NCI-H1694 (cell line): ENCODE results near the gene PRR20A.
"Not testable (repeated sequence)": the region's sequence is repeated elsewhere in the genome, so short reads cannot be mapped to it uniquely, and the experiment has no call there.

Source experiments
- DNase-seq: peaks from one replicate; lab custom pipeline; 2025; lab: John Stamatoyannopoulos, UW

Gene PRR20A

DNA sequence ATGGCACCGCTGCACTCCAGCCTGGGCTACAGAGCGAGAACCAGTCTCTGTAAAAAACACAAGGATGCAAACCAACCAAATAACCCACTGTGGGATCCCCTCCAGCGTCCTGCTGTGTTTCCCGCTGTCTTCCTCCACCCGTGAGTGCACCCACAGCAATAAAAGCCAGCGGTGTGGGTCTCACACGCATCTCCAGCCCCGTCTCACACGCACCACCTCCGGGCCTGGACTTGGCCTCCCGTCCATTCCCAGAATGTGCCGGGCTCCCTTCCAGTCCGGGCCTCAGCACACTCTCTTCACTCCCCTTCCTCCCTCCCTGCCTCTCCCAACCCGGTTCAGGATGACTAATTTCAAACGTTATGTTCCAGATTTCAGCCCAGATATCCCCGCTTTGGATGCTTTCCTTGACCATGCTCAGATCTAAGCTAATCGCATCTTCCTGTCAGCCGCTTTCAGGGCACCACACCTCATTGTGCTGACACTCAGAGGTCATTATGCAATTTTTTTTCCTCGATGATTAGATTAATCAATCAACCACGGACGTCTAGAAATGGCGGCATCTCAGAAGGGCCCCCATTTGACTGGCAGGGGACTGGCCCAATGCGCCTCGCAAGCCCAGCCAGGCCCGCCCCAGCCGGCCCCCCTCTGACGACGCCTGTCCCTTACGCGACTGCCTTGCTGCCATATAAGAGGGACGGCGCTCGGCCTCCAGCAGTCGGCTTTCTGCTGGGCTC lies at the start of gene PRR20A:
Gene PRR20A (plus strand): TSS at position 684 of the 734 bp plus-strand sequence. CDS start 387 bp downstream, outside the sequence.
- not testable (repeated sequence) for DNase-seq

DNA sequence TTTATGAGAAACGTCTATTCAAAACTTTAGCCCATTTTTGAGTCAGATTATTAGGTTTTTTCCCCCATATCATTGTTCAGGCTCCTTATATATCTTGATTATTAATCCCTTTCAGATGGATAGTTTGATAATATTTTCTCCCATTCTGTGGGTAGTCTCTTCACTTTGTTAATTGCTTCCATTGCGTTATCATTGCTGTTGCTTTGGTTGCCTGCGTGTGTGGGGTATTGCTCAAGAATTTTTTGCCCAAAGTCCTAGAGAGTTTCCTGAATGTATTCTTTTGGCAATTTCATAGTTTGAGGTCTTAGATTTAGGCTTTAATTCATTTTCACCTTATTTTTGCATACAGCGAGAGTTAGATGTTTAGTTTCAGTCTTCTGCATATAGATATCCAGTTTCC lies 25.8 kb upstream of the PRR20A start:
- DNase-seq = no peak

DNA sequence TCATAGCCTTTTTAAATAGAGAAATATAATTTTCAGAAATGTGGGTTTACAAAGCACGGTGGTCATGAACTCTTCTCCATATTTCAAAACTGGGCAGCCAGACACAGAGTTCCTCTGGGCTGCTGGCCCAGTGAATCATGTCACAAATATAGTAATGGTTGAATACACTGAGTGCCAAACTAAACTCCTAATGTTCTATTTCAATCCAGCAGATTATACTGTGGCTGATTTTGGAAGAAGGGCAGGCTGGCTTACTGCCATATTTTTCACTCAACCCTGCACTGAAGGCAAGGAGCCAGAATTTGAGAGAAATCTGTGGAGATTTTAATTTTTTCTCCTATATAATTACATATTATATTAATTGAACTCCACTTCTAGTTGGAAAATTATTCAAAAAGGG lies 17.0 kb upstream of the PRR20A start:
- peak; percentile 35 for DNase-seq

DNA sequence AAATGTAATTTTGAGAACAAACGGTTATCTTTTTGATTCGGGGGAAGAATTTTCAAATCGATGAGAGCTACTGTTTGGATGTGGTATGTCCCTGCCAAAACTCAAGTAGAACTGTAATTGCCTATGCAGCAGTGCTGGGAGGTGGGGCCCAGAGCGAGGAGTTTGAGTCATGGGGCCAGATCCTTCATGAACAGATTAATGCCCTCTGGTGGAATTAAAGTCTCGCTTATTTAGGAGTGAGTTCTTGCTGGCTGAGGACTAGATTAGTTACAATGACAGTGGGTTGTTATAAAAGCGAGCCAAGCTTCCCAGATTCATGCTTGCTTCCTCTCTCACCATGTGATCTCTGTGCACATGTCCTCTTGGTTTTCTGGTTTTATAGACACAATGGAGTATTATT lies 11.8 kb upstream of the PRR20A start:
- no peak for DNase-seq

DNA sequence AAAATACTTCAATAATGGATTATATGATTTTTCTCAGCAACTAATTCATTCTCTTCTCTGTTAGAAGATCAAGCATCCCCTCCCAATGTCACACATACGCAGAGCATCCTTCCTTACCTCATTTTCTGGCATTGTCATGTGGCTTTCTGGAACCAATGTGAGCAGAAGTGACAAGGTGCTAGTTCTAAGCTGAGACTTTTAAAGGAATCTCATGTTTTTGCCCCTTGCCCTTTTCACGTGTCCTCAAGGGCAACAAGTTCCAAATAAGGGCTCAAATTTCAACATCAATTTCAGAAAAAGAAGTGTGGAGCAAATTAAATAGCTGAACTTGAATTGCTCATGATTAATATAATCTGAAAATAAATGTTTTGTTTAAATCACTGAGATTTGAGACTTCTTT lies 4.6 kb upstream of the PRR20A start:
- no peak for DNase-seq

DNA sequence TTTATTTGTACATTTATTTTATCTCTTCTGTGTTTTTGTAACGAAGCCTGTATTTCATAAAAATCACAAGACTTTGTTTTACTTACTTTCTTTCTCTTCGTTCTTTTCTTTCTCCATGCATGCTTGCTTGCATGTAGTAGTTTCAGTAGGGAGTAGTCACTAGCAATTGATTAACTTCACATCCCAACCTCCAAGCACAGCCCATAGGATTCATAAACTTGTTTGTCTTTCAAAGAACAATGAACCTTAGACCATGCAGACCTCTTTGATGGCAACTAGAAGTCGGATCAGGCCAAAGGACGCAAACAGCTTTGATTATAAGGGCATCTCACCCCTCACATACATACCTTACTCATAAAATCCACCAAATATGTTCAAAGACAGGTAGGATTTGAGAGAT lies 3.1 kb upstream of the PRR20A start:
- DNase-seq = no peak

DNA sequence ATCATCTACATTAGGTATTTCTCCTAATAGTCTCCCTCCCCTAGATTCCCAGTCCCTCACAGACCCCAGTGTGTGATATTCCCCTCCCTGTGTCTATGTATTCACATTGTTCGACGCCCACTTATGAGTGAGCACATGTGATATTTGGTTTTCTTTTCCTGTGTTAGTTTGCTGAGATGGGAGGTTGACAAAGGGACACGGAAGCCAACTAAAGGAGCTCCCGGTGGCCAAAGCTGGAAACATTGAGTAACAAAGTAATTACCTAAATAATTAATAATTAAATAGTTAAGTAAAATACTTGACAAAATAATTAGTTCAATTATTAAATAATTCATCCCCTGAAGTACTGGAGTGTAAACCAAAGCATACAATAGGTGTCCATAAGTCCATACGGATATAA lies 1.7 kb upstream of the PRR20A start:
- no peak for DNase-seq

DNA sequence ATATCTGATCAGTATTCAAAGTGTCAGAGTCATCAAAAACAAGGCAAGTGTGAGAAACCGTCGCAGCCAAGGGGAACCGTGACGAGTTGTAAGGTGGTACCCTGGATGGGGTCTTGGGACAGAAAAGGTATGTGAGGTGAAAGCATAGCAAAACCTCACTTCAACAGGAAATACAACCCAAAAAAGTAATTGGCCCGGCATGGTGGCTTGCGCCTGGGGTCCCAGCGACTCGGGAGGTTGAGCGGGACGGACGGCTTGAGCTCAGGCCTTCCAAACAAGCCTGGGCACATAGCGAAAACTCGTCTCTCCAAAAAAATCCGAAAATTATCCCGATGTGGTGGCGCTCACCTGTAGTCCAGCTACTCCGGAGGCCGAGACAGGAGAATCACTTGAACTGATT lies 937 bp upstream of the PRR20A start:
- not testable (repeated sequence) for DNase-seq

DNA sequence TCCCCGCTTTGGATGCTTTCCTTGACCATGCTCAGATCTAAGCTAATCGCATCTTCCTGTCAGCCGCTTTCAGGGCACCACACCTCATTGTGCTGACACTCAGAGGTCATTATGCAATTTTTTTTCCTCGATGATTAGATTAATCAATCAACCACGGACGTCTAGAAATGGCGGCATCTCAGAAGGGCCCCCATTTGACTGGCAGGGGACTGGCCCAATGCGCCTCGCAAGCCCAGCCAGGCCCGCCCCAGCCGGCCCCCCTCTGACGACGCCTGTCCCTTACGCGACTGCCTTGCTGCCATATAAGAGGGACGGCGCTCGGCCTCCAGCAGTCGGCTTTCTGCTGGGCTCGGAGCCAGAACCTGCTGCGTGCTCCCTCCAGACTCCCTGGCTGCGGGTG lies 6.5 kb downstream of the PRR20A start, which contains the start of gene PRR20B:
Gene PRR20B (plus strand): TSS at position 301 of the 400 bp plus-strand sequence. CDS start 387 bp downstream, outside the sequence.
- DNase-seq = not testable (repeated sequence)

DNA sequence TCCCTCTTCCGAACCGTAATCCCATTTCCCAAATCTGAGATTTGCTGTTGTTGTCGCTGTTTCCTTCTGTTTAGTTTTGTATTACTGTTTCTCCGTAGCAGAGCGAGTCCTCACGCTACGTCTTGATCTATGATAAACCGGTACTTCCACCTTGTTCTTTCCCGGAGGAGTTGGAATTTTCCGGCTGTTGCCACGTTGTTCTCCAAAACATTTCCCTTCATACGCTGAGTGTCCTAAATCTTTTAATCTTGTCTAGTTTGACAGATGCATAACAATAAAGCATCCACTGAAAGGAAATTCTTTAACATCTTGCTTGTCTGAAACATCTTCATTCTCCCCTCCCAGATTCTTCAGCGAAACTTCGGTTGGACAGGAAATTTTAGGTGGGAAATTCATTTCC lies 7.4 kb downstream of the PRR20A start:
- DNase-seq = not testable (repeated sequence)

DNA sequence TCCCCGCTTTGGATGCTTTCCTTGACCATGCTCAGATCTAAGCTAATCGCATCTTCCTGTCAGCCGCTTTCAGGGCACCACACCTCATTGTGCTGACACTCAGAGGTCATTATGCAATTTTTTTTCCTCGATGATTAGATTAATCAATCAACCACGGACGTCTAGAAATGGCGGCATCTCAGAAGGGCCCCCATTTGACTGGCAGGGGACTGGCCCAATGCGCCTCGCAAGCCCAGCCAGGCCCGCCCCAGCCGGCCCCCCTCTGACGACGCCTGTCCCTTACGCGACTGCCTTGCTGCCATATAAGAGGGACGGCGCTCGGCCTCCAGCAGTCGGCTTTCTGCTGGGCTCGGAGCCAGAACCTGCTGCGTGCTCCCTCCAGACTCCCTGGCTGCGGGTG lies 13.0 kb downstream of the PRR20A start, which contains the start of gene PRR20C:
Gene PRR20C (plus strand): TSS at position 301 of the 400 bp plus-strand sequence. CDS start 387 bp downstream, outside the sequence.
- DNase-seq = not testable (repeated sequence)

DNA sequence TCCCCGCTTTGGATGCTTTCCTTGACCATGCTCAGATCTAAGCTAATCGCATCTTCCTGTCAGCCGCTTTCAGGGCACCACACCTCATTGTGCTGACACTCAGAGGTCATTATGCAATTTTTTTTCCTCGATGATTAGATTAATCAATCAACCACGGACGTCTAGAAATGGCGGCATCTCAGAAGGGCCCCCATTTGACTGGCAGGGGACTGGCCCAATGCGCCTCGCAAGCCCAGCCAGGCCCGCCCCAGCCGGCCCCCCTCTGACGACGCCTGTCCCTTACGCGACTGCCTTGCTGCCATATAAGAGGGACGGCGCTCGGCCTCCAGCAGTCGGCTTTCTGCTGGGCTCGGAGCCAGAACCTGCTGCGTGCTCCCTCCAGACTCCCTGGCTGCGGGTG lies 19.6 kb downstream of the PRR20A start, which contains the start of gene PRR20D:
Gene PRR20D (plus strand): TSS at position 301 of the 400 bp plus-strand sequence. CDS start 387 bp downstream, outside the sequence.
- not testable (repeated sequence) for DNase-seq

DNA sequence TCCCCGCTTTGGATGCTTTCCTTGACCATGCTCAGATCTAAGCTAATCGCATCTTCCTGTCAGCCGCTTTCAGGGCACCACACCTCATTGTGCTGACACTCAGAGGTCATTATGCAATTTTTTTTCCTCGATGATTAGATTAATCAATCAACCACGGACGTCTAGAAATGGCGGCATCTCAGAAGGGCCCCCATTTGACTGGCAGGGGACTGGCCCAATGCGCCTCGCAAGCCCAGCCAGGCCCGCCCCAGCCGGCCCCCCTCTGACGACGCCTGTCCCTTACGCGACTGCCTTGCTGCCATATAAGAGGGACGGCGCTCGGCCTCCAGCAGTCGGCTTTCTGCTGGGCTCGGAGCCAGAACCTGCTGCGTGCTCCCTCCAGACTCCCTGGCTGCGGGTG lies 26.2 kb downstream of the PRR20A start, which contains the start of gene PRR20E:
Gene PRR20E (plus strand): TSS at position 301 of the 400 bp plus-strand sequence. CDS start 387 bp downstream, outside the sequence.
- not testable (repeated sequence) for DNase-seq

DNA sequence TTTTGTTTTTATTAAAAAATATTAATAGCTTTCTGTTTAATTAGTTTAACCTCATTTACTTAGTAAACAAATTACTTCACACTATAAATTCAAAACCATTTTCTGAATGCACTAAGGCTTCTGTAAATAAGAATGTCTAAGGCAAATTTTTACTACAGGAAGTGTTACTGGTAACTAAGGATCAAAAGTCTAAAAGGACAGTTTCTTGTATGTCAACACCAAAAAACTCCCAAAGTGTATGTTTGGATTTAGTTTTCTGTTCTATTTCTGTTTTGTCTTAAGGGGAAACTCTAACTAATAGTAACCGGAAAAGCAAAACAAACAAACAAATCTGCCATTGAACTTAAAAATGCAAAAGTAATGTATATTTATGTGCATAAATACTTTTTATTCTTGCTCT lies 50.9 kb downstream of the PRR20A start:
- DNase-seq = no peak
